Gastroesophageal sphincter (tissue), 4 donors: ENCODE measurements around the gene SLC1A4. TPM values are rescaled to one million over a fixed set of nuclear protein-coding genes. Genes with fewer than 3 reads are reported as not detected.

Experiments
- ATAC-seq: fragments of 150-250 bp; one replicate; pipeline ENCODE4 v1.9.1; 2016; ENCODE audit warnings: mild to moderate bottlenecking, moderate library complexity
- H3K27ac ChIP-seq, 4 donors: fragments of 200-600 bp; sonication (generic) in 3 of 4; 1 replicate in 3 of 4; 2 replicates in 1 of 4; pipeline ENCODE4 v1.5.1; 2016 to 2019
- H3K27me3 ChIP-seq: fragments of 200-600 bp; sonication (generic); one replicate; pipeline ENCODE4 v1.5.1; 2019
- H3K36me3 ChIP-seq, 2 donors: fragments of 200-600 bp; sonication (generic); one replicate each; pipeline ENCODE4 v1.5.1; 2019; ENCODE audit warnings: control low read depth in 1 of 2
- H3K4me1 ChIP-seq, 3 donors: fragments of 200-600 bp; sonication (generic); 1 replicate in 2 of 3; 2 replicates in 1 of 3; pipeline ENCODE4 v1.5.1; 2016 to 2019; ENCODE audit warnings: control low read depth in 2 of 3
- H3K4me3 ChIP-seq, 2 donors: fragments of 200-600 bp; sonication (generic); one replicate each; pipeline ENCODE4 v1.5.1; 2019; ENCODE audit warnings: mild to moderate bottlenecking in 1 of 2, moderate library complexity in 1 of 2
- H3K9me3 ChIP-seq, 3 donors: fragments of 200-600 bp; sonication (generic); one replicate each; pipeline ENCODE4 v1.5.1; 2017 to 2019; ENCODE audit warnings: control low read depth in 2 of 3
- CTCF ChIP-seq, 4 experiments: fragments of 200-600 bp in 2 of 4; fragments of 450-650 bp in 2 of 4; sonication (generic) in 1 of 4; IDR thresholded peaks; one replicate each; pipeline ENCODE4 v1.5.1; 2017 to 2019; ENCODE audit warnings: antibody characterized with exemption in 4 of 4, mild to moderate bottlenecking in 2 of 4, moderate library complexity in 2 of 4
- EP300 ChIP-seq: sonication (generic); formaldehyde crosslinking; IDR thresholded peaks from one replicate; pipeline ENCODE4 v1.6.1; 2017; ENCODE audit warnings: antibody characterized with exemption, mild to moderate bottlenecking
- POLR2A ChIP-seq, 2 donors: fragments of 450-650 bp; IDR thresholded peaks; one replicate each; pipeline ENCODE4 v1.6.1; 2017; ENCODE audit warnings: antibody characterized with exemption in 2 of 2, mild to moderate bottlenecking in 2 of 2, moderate library complexity in 1 of 2
- POLR2AphosphoS5 ChIP-seq: sonication (generic); formaldehyde crosslinking; IDR thresholded peaks from one replicate; pipeline ENCODE4 v1.6.1; 2017; ENCODE audit warnings: antibody characterized with exemption
- WGBS, 2 donors: methylation state at CpG; one replicate each; pipeline ENCODE4 v1.1.5; 2018; ENCODE audit warnings: low coverage in 1 of 2; 5-methylcytosine and 5-hydroxymethylcytosine counted together
- total RNA-seq, 4 donors: library from RNA; depleted of rRNA; stranded (reverse); fragments of >200 nt; gene quantifications; one replicate each; pipeline ENCODE4 v1.1.0, GENCODE V29; 2016

SLC1A4 gene
- total RNA-seq, 4 donors from 2014 or later = 9.0 to 13.8 (median 11.3) TPM

- Histone ChIP-seq H3K4me1 (no peaks in the 10 kb centered on the region), H3K36me3 (no peaks in the 10 kb centered on the region), H3K9me3 (no peaks in the 10 kb centered on the region), H3K4me3 (no peak overlapping the region), H3K27me3 (no peaks in the 10 kb centered on the region), H3K27ac (no peak overlapping the region)
- WGBS, 2 donors = 87% methylated on average over 4 of the region's 4 CpGs; no CpG with 5 or more reads in 1 of the 2 donors
- no peak for ATAC-seq
- no peak for TF ChIP-seq POLR2A (IDR thresholded peaks at IDR 0.05)
- TF ChIP-seq CTCF (IDR thresholded peaks at IDR 0.05) = no peak
- TF ChIP-seq POLR2AphosphoS5 = no peak
- no peak for TF ChIP-seq EP300
These were observed 44.7 kb upstream of the SLC1A4 start for GRCh38 chr2:64944484-64944883.

- Histone ChIP-seq H3K9me3 (no peaks in the 10 kb centered on the region), H3K4me1 (no peaks in the 10 kb centered on the region), H3K4me3 (no peak overlapping the region), H3K27me3 (no peaks in the 10 kb centered on the region), H3K27ac (no peak overlapping the region), H3K36me3 (no peaks in the 10 kb centered on the region)
- WGBS, 2 donors = 57 to 74% methylated on average over 6 to 7 of the region's 14 CpGs
- no peak for TF ChIP-seq EP300
- TF ChIP-seq POLR2AphosphoS5 = no peak
- TF ChIP-seq CTCF (IDR thresholded peaks at IDR 0.05) = no peak
- TF ChIP-seq POLR2A (IDR thresholded peaks at IDR 0.05) = no peak
- no peak for ATAC-seq
These were observed 43.0 kb upstream of the SLC1A4 start for GRCh38 chr2:64945973-64946768.

GRCh38 chr2:64946769-64947247, 42.4 kb upstream of the SLC1A4 start:
- Histone ChIP-seq H3K36me3 (no peaks in the 10 kb centered on the region), H3K9me3 (no peaks in the 10 kb centered on the region), H3K4me1 (no peaks in the 10 kb centered on the region), H3K4me3 (no peak overlapping the region), H3K27ac (no peak overlapping the region), H3K27me3 (no peaks in the 10 kb centered on the region)
- no peak for ATAC-seq
- no peak for TF ChIP-seq POLR2AphosphoS5
- no peak for TF ChIP-seq EP300
- TF ChIP-seq POLR2A (IDR thresholded peaks at IDR 0.05) = no peak
- no peak for TF ChIP-seq CTCF (IDR thresholded peaks at IDR 0.05)

- Histone ChIP-seq H3K9me3 (no peaks in the 10 kb centered on the region), H3K27ac (no peak overlapping the region), H3K36me3 (no peaks in the 10 kb centered on the region), H3K4me1 (no peaks in the 10 kb centered on the region), H3K4me3 (no peak overlapping the region), H3K27me3 (no peaks in the 10 kb centered on the region)
- ATAC-seq = no peak
- TF ChIP-seq POLR2A (IDR thresholded peaks at IDR 0.05) (no peak), POLR2AphosphoS5 (no peak), EP300 (no peak), CTCF (IDR thresholded peaks at IDR 0.05) (no peak)
- 86 to 100% methylated on average over 1 of the region's 4 CpGs for WGBS, 2 donors
These were observed 41.3 kb upstream of the SLC1A4 start for GRCh38 chr2:64947885-64948284.
